MM.1S (cell line): ENCODE measurements around the gene PFKFB4.

ENCODE experiments used
- DNase-seq: peaks from one replicate; pipeline ENCODE4 v3.0.0-alpha.2; 2015
- H2AFZ ChIP-seq: fragments of 300-600 bp; sonication (generic); 2 replicates; pipeline ENCODE4 v1.6.0; 2016; ENCODE audit warnings: antibody characterized with exemption, low read length
- H3F3A ChIP-seq: fragments of 300-600 bp; sonication (generic); 2 replicates; pipeline ENCODE4 v1.6.1; 2016; ENCODE audit warnings: mild to moderate bottlenecking, antibody characterized with exemption, low read length, moderate library complexity, mixed read lengths; ENCODE audit not compliant: insufficient read depth
- H3K27ac ChIP-seq: fragments of 300-600 bp; sonication (generic); 2 replicates; pipeline ENCODE4 v1.5.1; 2016; ENCODE audit warnings: mild to moderate bottlenecking, low read length
- H3K27me3 ChIP-seq: fragments of 300-600 bp; sonication (generic); replicated peaks from 2 replicates; pipeline ENCODE4 v1.6.0; 2016; ENCODE audit warnings: low read length; ENCODE audit not compliant: insufficient read depth
- H3K36me3 ChIP-seq: fragments of 300-600 bp; sonication (generic); replicated peaks from 2 replicates; pipeline ENCODE4 v1.6.1; 2016; ENCODE audit warnings: mild to moderate bottlenecking, low read length, mixed read lengths; ENCODE audit not compliant: insufficient read depth
- H3K4me1 ChIP-seq: fragments of 300-600 bp; sonication (generic); 2 replicates; pipeline ENCODE4 v1.6.1; 2016; ENCODE audit warnings: low read length, mixed read lengths
- H3K4me2 ChIP-seq: fragments of 300-600 bp; sonication (generic); 2 replicates; pipeline ENCODE4 v1.6.0; 2016; ENCODE audit warnings: low read depth, low read length
- H3K4me3 ChIP-seq: fragments of 300-600 bp; sonication (generic); 2 replicates; pipeline ENCODE4 v1.5.1; 2016; ENCODE audit warnings: low read length, mixed read lengths
- H3K79me2 ChIP-seq: fragments of 300-600 bp; sonication (generic); 2 replicates; pipeline ENCODE4 v1.6.1; 2016; ENCODE audit warnings: mixed run types, low read length, mixed read lengths
- H3K9ac ChIP-seq: fragments of 300-600 bp; sonication (generic); 2 replicates; pipeline ENCODE4 v1.6.1; 2016; ENCODE audit warnings: low read length, mixed read lengths
- H3K9me2 ChIP-seq: fragments of 300-600 bp; sonication (generic); replicated peaks from 2 replicates; pipeline ENCODE4 v1.6.1; 2016; ENCODE audit warnings: mild to moderate bottlenecking, low read length, mixed read lengths; ENCODE audit not compliant: insufficient read depth
- H3K9me3 ChIP-seq: fragments of 300-600 bp; sonication (generic); replicated peaks from 2 replicates; pipeline ENCODE4 v1.6.1; 2016; ENCODE audit warnings: mild to moderate bottlenecking, low read length, mixed read lengths; ENCODE audit not compliant: insufficient read depth
- H4K20me1 ChIP-seq: fragments of 300-600 bp; sonication (generic); 2 replicates; pipeline ENCODE4 v1.6.1; 2016; ENCODE audit warnings: mild to moderate bottlenecking, low read length, moderate library complexity, mixed read lengths; ENCODE audit not compliant: insufficient read depth
- CTCF ChIP-seq: fragments of 300-600 bp; sonication (generic); IDR thresholded peaks from 2 replicates; pipeline ENCODE4 v1.5.1; 2016; ENCODE audit warnings: antibody characterized with exemption, low read length, mixed read lengths
- EZH2 ChIP-seq: fragments of 300-600 bp; sonication (generic); optimal IDR thresholded peaks from 2 replicates; pipeline ENCODE3; 2017; ENCODE audit warnings: low read depth, mild to moderate bottlenecking, antibody characterized with exemption, low read length, mixed read lengths
- EZH2phosphoT487 ChIP-seq: fragments of 300-600 bp; sonication (generic); IDR thresholded peaks from 2 replicates; pipeline ENCODE4 v1.6.1; 2018; ENCODE audit warnings: antibody characterized with exemption, low read length

The PFKFB4 gene

GRCh38 chr3:48588230-48588629 lies 31.6 kb upstream of the PFKFB4 start:
- peaks cover 92% of the 10 kb centered on the region for H3K27me3 ChIP-seq
- H3K27ac ChIP-seq: no peak overlapping the region
- H3K4me3 ChIP-seq: no peak overlapping the region
- H3K9ac ChIP-seq: no peak overlapping the region
- H3K9me2 ChIP-seq: no peaks in the 10 kb centered on the region
- no peak for DNase-seq
- TF ChIP-seq CTCF (no peak), EZH2phosphoT487 (no peak), EZH2 (no peak)
- no peaks in the 10 kb centered on the region for H3K79me2 ChIP-seq
- no peaks in the 10 kb centered on the region for H3K9me3 ChIP-seq
- no peak overlapping the region for H2AFZ ChIP-seq
- no peaks in the 10 kb centered on the region for H3K4me1 ChIP-seq
- no peaks in the 10 kb centered on the region for H3K36me3 ChIP-seq
- H4K20me1 ChIP-seq: no peaks in the 10 kb centered on the region
- no peaks in the 10 kb centered on the region for H3F3A ChIP-seq
- no peak overlapping the region for H3K4me2 ChIP-seq

DNA sequence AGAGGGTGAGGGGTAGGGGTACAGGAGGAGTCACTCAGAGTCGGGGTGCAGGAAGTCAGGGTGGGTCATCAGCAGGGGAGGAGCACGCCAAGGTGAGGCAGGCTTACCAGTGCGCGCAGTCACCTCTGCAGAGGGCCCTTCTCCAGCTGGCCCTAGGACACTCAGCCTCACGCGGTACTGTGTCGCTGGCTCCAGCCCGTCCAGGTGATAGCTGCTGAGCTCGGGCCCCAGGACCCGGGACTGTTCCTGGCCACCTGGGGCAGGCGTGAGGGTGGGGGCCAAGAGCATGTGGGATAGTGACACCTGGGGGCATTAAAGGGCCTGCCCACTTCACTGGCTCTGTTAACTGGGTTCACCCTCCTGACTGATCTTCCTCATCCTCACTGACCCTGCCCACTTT lies 31.1 kb upstream of the PFKFB4 start:
- no peak overlapping the region for H2AFZ ChIP-seq
- H3K27ac ChIP-seq: no peak overlapping the region
- H3K4me1 ChIP-seq: no peaks in the 10 kb centered on the region
- DNase-seq: no peak
- no peak overlapping the region for H3K4me3 ChIP-seq
- peaks cover 94% of the 10 kb centered on the region for H3K27me3 ChIP-seq
- H4K20me1 ChIP-seq: no peaks in the 10 kb centered on the region
- no peaks in the 10 kb centered on the region for H3K79me2 ChIP-seq
- no peak overlapping the region for H3K4me2 ChIP-seq
- no peaks in the 10 kb centered on the region for H3F3A ChIP-seq
- H3K9me2 ChIP-seq: no peaks in the 10 kb centered on the region
- no peaks in the 10 kb centered on the region for H3K36me3 ChIP-seq
- no peaks in the 10 kb centered on the region for H3K9me3 ChIP-seq
- H3K9ac ChIP-seq: no peak overlapping the region
- TF ChIP-seq EZH2 (no peak), EZH2phosphoT487 (no peak), CTCF (no peak)

GRCh38 chr3:48585411-48585810 lies 28.8 kb upstream of the PFKFB4 start:
- H3K9ac ChIP-seq: no peak overlapping the region
- H2AFZ ChIP-seq: no peak overlapping the region
- no peak overlapping the region for H3K27ac ChIP-seq
- peaks cover 94% of the 10 kb centered on the region for H3K27me3 ChIP-seq
- TF ChIP-seq CTCF (no peak), EZH2 (no peak), EZH2phosphoT487 (no peak)
- no peak for DNase-seq
- H3K4me1 ChIP-seq: no peaks in the 10 kb centered on the region
- no peaks in the 10 kb centered on the region for H3K9me2 ChIP-seq
- no peaks in the 10 kb centered on the region for H3K36me3 ChIP-seq
- no peaks in the 10 kb centered on the region for H3K9me3 ChIP-seq
- no peak overlapping the region for H3K4me3 ChIP-seq
- no peaks in the 10 kb centered on the region for H3K79me2 ChIP-seq
- H3F3A ChIP-seq: no peaks in the 10 kb centered on the region
- no peak overlapping the region for H3K4me2 ChIP-seq
- H4K20me1 ChIP-seq: no peaks in the 10 kb centered on the region
